HepG2 (cell line): ENCODE data around the gene COX14. TPM values are rescaled to one million over a fixed set of nuclear protein-coding genes. Genes with fewer than 3 reads are reported as not detected.

ENCODE experiments used
- AHR ChIP-seq: IDR thresholded peaks from 2 replicates; pipeline ENCODE4 v1.6.1; 2018; ENCODE audit warnings: missing genetic modification reagents, missing compliant biosample characterization
- BCL6 ChIP-seq: IDR thresholded peaks from 2 replicates; pipeline ENCODE4 v1.6.1; 2016; ENCODE audit warnings: missing genetic modification reagents, missing compliant biosample characterization
- BRCA1 ChIP-seq: sonication (generic); formaldehyde crosslinking; IDR thresholded peaks from 2 replicates; pipeline ENCODE4 v1.4.0; 2020; ENCODE audit warnings: missing genetic modification reagents
- CAMTA2 ChIP-seq: sonication (generic); formaldehyde crosslinking; IDR thresholded peaks from 2 replicates; pipeline ENCODE4 v1.4.0; 2020; ENCODE audit warnings: mild to moderate bottlenecking, missing genetic modification reagents, borderline replicate concordance
- ELF1 ChIP-seq: sonication (generic); formaldehyde crosslinking; IDR thresholded peaks from 2 replicates; pipeline ENCODE4 v1.4.0; 2020; ENCODE audit warnings: missing genetic modification reagents
- HMGA1 ChIP-seq: sonication (generic); formaldehyde crosslinking; conservative IDR thresholded peaks from 2 replicates; pipeline ENCODE4 v1.4.0; 2020; ENCODE audit warnings: missing genetic modification reagents
- JUND ChIP-seq: sonication (generic); formaldehyde crosslinking; IDR thresholded peaks from 2 replicates; pipeline ENCODE4 v1.8.0; 2022; ENCODE audit warnings: mild to moderate bottlenecking, missing genetic modification reagents
- MTA1 ChIP-seq: sonication (generic); formaldehyde crosslinking; IDR thresholded peaks from 2 replicates; pipeline ENCODE4 v1.4.0; 2020; ENCODE audit warnings: missing genetic modification reagents, mild to moderate bottlenecking, borderline replicate concordance
- NFYB ChIP-seq: sonication (generic); formaldehyde crosslinking; IDR thresholded peaks from 2 replicates; pipeline ENCODE4 v1.4.0; 2020; ENCODE audit warnings: missing genetic modification reagents
- SOX6 ChIP-seq, 2 experiments: fragments of 450-650 bp in 1 of 2; sonication (generic) in 1 of 2; formaldehyde crosslinking in 1 of 2; IDR thresholded peaks; 2 replicates each; pipeline versions ENCODE4 v1.4.0 to v1.6.1; 2017 to 2020; ENCODE audit warnings: antibody characterized with exemption in 1 of 2, mild to moderate bottlenecking in 1 of 2, missing genetic modification reagents in 1 of 2
- SRF ChIP-seq: IDR thresholded peaks from 2 replicates; pipeline ENCODE4 v1.6.1; 2011; ENCODE audit warnings: mild to moderate bottlenecking, low read depth, low read length, moderate library complexity
- SRY ChIP-seq: sonication (generic); formaldehyde crosslinking; IDR thresholded peaks from 2 replicates; pipeline ENCODE4 v1.8.0; 2022; ENCODE audit warnings: mild to moderate bottlenecking, missing genetic modification reagents
- TRIM24 ChIP-seq: sonication (generic); formaldehyde crosslinking; IDR thresholded peaks from 2 replicates; pipeline ENCODE4 v1.8.0; 2022; ENCODE audit warnings: mild to moderate bottlenecking, missing genetic modification reagents
- ZEB1 ChIP-seq: IDR thresholded peaks from 2 replicates; pipeline ENCODE4 v1.6.1; 2012; ENCODE audit warnings: mild to moderate bottlenecking, low read depth, inconsistent platforms; ENCODE audit not compliant: insufficient replicate concordance
- ZKSCAN5 ChIP-seq: sonication (generic); formaldehyde crosslinking; IDR thresholded peaks from 2 replicates; pipeline ENCODE4 v1.5.1; 2020; ENCODE audit warnings: mild to moderate bottlenecking, missing genetic modification reagents
- ZKSCAN8 ChIP-seq: IDR thresholded peaks from 2 replicates; pipeline ENCODE4 v1.6.1; 2016; ENCODE audit warnings: borderline replicate concordance, missing genetic modification reagents, missing compliant biosample characterization
- ZNF232 ChIP-seq: sonication (generic); formaldehyde crosslinking; IDR thresholded peaks from 2 replicates; pipeline ENCODE4 v1.4.0; 2020; ENCODE audit warnings: missing genetic modification reagents, borderline replicate concordance
- ZNF296 ChIP-seq: sonication (generic); formaldehyde crosslinking; conservative IDR thresholded peaks from 2 replicates; pipeline ENCODE4 v1.5.0; 2020; ENCODE audit warnings: mild to moderate bottlenecking, missing genetic modification reagents
- ZNF3 ChIP-seq: IDR thresholded peaks from 2 replicates; pipeline ENCODE4 v1.7.0; 2017; ENCODE audit warnings: inconsistent platforms
- ZNF34 ChIP-seq: sonication (generic); formaldehyde crosslinking; IDR thresholded peaks from 2 replicates; pipeline ENCODE4 v1.4.0; 2020; ENCODE audit warnings: mild to moderate bottlenecking, missing genetic modification reagents, borderline replicate concordance
- ZNF615 ChIP-seq: sonication (generic); formaldehyde crosslinking; IDR thresholded peaks from 2 replicates; pipeline ENCODE4 v1.5.0; 2020; ENCODE audit warnings: mild to moderate bottlenecking, missing genetic modification reagents, borderline replicate concordance
- ZNF660 ChIP-seq: sonication (generic); formaldehyde crosslinking; IDR thresholded peaks from 2 replicates; pipeline ENCODE4 v1.5.1; 2020; ENCODE audit warnings: mild to moderate bottlenecking, low read depth, missing genetic modification reagents, borderline replicate concordance
- ZNF737 ChIP-seq: sonication (generic); formaldehyde crosslinking; IDR thresholded peaks from 2 replicates; pipeline ENCODE4 v1.5.0; 2020; ENCODE audit warnings: missing genetic modification reagents, mild to moderate bottlenecking, borderline replicate concordance
- ZNF749 ChIP-seq: sonication (generic); formaldehyde crosslinking; IDR thresholded peaks from 2 replicates; pipeline ENCODE4 v1.8.0; 2022; ENCODE audit warnings: mild to moderate bottlenecking, missing genetic modification reagents, moderate library complexity, borderline replicate concordance
- polyA plus RNA-seq, 8 experiments: library from polyadenylated mRNA; depleted of rRNA in 3 of 8; stranded (reverse) in 7 of 8; unstranded in 1 of 8; fragments of >200 nt; fragmentation: Illumina TruSeq in 4 of 8; extraction: Trizol in 4 of 8; gene quantifications; 2 replicates each; pipeline versions ENCODE4 v1.2.1 to v1.2.3, GENCODE V29; 2011 to 2016; ENCODE audit warnings: low read depth in 4 of 8, missing spikeins in 1 of 8, mixed read lengths in 1 of 8; ENCODE audit not compliant: insufficient read depth in 1 of 8
- total RNA-seq, 5 experiments: library from RNA; depleted of rRNA; stranded (reverse); fragments of >200 nt; fragmentation: Illumina TruSeq; extraction: Trizol; gene quantifications; 2 replicates each; pipeline ENCODE4 v1.2.3, GENCODE V29; 2016; ENCODE audit warnings: low read depth in 1 of 5
- TF ChIP-seq, protein P1 (sequence below): sonication (generic); formaldehyde crosslinking; IDR thresholded peaks from 2 replicates; pipeline ENCODE4 v1.4.0; 2020; ENCODE audit warnings: missing genetic modification reagents
- TF ChIP-seq, protein P2 (sequence below): sonication (generic); formaldehyde crosslinking; IDR thresholded peaks from 2 replicates; pipeline ENCODE4 v1.5.1; 2020; ENCODE audit warnings: missing genetic modification reagents, mild to moderate bottlenecking, borderline replicate concordance
- TF ChIP-seq, protein P3 (sequence below): conservative IDR thresholded peaks from 2 replicates; pipeline ENCODE4 v1.6.1; 2018; ENCODE audit warnings: missing genetic modification reagents
- TF ChIP-seq, protein P4 (sequence below): IDR thresholded peaks from 2 replicates; pipeline ENCODE4 v1.6.1; 2012; ENCODE audit warnings: low read depth, low read length, improper control_type of control experiment

COX14 gene
- total and polyA plus RNA-seq, 2 of the 13 experiments (the other 11 are each of a cell fraction or from before 2014, with no cell fraction given), result 53.0 to 71.6 TPM

DNA sequence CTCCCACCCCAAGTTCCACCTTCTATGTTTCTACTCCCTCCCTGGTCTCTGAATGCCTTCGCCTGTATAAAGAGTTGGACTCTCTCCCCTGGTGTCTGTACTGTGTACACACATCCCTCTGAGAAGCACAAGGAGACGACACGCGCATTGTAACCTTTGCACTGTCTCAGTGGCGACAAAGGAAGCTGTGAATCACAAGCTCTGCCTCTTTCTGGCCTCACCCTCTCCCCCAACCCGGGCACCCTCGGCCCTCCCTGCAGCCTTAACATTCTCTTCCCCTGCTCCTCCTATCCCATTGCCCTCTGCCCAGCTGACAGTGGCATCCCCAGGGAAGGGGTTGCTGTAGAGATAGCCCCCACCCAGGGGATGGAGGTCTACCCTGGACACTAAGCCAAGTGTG lies 29.4 kb upstream of the COX14 start (continued):
- TF ChIP-seq ZKSCAN5, result no peak
- TF ChIP-seq BCL6 (CRISPR knock-in tag), result peak; percentile 35; the same call in 1 of the 2 replicates
- TF ChIP-seq SRY (CRISPR knock-in tag), result no peak
- TF ChIP-seq SOX6 (IDR thresholded peaks at IDR 0.05), result no peak
- peak; percentile 63; the same call in 1 of the 2 replicates for TF ChIP-seq SOX6 (CRISPR knock-in tag; IDR thresholded peaks at IDR 0.05)
- TF ChIP-seq AHR (CRISPR knock-in tag), result no peak
- TF ChIP-seq SRF, result no peak
- TF ChIP-seq JUND, result no peak
- no peak for TF ChIP-seq ZNF737 (CRISPR knock-in tag)
- TF ChIP-seq ZNF296 (CRISPR knock-in tag), result no peak
- TF ChIP-seq, protein P1, sequence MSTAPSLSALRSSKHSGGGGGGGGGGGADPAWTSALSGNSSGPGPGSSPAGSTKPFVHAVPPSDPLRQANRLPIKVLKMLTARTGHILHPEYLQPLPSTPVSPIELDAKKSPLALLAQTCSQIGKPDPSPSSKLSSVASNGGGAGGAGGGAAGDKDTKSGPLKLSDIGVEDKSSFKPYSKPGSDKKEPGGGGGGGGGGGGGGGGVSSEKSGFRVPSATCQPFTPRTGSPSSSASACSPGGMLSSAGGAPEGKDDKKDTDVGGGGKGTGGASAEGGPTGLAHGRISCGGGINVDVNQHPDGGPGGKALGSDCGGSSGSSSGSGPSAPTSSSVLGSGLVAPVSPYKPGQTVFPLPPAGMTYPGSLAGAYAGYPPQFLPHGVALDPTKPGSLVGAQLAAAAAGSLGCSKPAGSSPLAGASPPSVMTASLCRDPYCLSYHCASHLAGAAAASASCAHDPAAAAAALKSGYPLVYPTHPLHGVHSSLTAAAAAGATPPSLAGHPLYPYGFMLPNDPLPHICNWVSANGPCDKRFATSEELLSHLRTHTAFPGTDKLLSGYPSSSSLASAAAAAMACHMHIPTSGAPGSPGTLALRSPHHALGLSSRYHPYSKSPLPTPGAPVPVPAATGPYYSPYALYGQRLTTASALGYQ, result no peak
- TF ChIP-seq ZNF3 (CRISPR knock-in tag), result no peak
- no peak for TF ChIP-seq CAMTA2 (CRISPR knock-in tag)
- no peak for TF ChIP-seq ZNF34 (CRISPR knock-in tag)
- no peak for TF ChIP-seq ELF1 (CRISPR knock-in tag)
- TF ChIP-seq HMGA1 (CRISPR knock-in tag), result no peak
- TF ChIP-seq TRIM24, result no peak
- TF ChIP-seq ZNF660 (CRISPR knock-in tag), result no peak
- TF ChIP-seq MTA1, result no peak; the same call in 1 of the 2 replicates
- TF ChIP-seq ZEB1, result no peak
- peak; percentile 67; the same call in 1 of the 2 replicates for TF ChIP-seq ZKSCAN8 (CRISPR knock-in tag)
- TF ChIP-seq ZNF615, result no peak
- TF ChIP-seq, protein P2, sequence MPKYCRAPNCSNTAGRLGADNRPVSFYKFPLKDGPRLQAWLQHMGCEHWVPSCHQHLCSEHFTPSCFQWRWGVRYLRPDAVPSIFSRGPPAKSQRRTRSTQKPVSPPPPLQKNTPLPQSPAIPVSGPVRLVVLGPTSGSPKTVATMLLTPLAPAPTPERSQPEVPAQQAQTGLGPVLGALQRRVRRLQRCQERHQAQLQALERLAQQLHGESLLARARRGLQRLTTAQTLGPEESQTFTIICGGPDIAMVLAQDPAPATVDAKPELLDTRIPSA (CRISPR knock-in tag), result no peak
- no peak for TF ChIP-seq NFYB (CRISPR knock-in tag)
- TF ChIP-seq ZNF749 (CRISPR knock-in tag), result no peak
- TF ChIP-seq, protein P3, sequence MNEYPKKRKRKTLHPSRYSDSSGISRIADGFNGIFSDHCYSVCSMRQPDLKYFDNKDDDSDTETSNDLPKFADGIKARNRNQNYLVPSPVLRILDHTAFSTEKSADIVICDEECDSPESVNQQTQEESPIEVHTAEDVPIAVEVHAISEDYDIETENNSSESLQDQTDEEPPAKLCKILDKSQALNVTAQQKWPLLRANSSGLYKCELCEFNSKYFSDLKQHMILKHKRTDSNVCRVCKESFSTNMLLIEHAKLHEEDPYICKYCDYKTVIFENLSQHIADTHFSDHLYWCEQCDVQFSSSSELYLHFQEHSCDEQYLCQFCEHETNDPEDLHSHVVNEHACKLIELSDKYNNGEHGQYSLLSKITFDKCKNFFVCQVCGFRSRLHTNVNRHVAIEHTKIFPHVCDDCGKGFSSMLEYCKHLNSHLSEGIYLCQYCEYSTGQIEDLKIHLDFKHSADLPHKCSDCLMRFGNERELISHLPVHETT (CRISPR knock-in tag), result no peak
- no peak for TF ChIP-seq BRCA1 (CRISPR knock-in tag)
- TF ChIP-seq, protein P4, sequence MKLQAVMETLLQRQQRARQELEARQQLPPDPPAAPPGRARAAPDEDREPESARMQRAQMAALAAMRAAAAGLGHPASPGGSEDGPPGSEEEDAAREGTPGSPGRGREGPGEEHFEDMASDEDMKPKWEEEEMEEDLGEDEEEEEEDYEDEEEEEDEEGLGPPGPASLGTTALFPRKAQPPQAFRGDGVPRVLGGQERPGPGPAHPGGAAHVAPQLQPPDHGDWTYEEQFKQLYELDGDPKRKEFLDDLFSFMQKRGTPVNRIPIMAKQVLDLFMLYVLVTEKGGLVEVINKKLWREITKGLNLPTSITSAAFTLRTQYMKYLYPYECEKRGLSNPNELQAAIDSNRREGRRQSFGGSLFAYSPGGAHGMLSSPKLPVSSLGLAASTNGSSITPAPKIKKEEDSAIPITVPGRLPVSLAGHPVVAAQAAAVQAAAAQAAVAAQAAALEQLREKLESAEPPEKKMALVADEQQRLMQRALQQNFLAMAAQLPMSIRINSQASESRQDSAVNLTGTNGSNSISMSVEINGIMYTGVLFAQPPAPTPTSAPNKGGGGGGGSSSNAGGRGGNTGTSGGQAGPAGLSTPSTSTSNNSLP, result no peak
- TF ChIP-seq ZNF232, result no peak
